Karpas-422 (cell line): ENCODE results near the gene SBNO1. TPM values are rescaled to one million over a fixed set of nuclear protein-coding genes. Genes with fewer than 3 reads are reported as not detected.

ENCODE experiments used
- small RNA-seq: library from RNA; depleted of rRNA; stranded (forward); fragments of <200 nt; gene quantifications from one replicate; pipeline ENCODE3, GENCODE V24; 2014
- total RNA-seq: library from RNA; depleted of rRNA; stranded (reverse); fragments of >200 nt; shearing (Covaris generic); gene quantifications from 2 replicates; pipeline ENCODE4 v1.2.3, GENCODE V29; 2014; ENCODE audit warnings: low replicate concordance; rRNA removed

SBNO1 gene
- total RNA-seq, 1 experiment from 2014 or later = 31.5 TPM

Small RNAs within 50 kb of the gene (small RNA-seq; reads per million reads assigned to genes)
- not detected for gene RF00019
- gene RNA5SP375 = not detected

Other genes starting within 250 kb of the SBNO1 start
- 0.04 and 0.19 TPM in 2 replicates for gene PITPNM2, start 213.8 kb downstream of the SBNO1 start, total RNA-seq
- 61.7 and 84.9 TPM in 2 replicates for gene MPHOSPH9, start 131.7 kb downstream of the SBNO1 start, total RNA-seq
- 19.4 and 19.6 TPM in 2 replicates for gene MTRFR, start 131.4 kb downstream of the SBNO1 start, total RNA-seq
- 71.1 and 101 TPM in 2 replicates for gene CDK2AP1, start 93.0 kb downstream of the SBNO1 start, total RNA-seq
- gene KMT5A, start 19.3 kb upstream of the SBNO1 start, total RNA-seq = 44.1 and 48.4 TPM in 2 replicates
- gene RILPL2, start 71.8 kb upstream of the SBNO1 start, total RNA-seq = 1.4 and 3.3 TPM in 2 replicates
- gene SNRNP35, start 93.3 kb upstream of the SBNO1 start, total RNA-seq = 12.6 and 25.3 TPM in 2 replicates
- 0.07 TPM in 1 of 2 replicates, not detected in the other for gene RILPL1, start 168.9 kb upstream of the SBNO1 start, total RNA-seq
- 119 and 154 TPM in 2 replicates for gene TMED2, start 219.7 kb upstream of the SBNO1 start, total RNA-seq
- gene DDX55, start 237.3 kb upstream of the SBNO1 start, total RNA-seq = 36.4 and 41.6 TPM in 2 replicates